ENCODE measurements around the gene WDFY4. TPM values are rescaled to one million over a fixed set of nuclear protein-coding genes. Genes with fewer than 3 reads are reported as not detected.
A peak's percentile ranks its signal among the peaks of the same experiment; 100 is the strongest.

Gene WDFY4
- total and polyA plus RNA-seq, 8 donors = 0.15 to 8.0 (median 2.7) TPM

- 50 to 81% (median 76%) methylated on average over 1 of the region's 1 CpG for WGBS, 5 donors
- intact Hi-C loops (cut with DNase I; ENCODE audit: low total_unique reads) = no loop called here
- no peak overlapping the region for H3K27ac ChIP-seq
- TF ChIP-seq CTCF (IDR thresholded peaks at IDR 0.05) (no peak), POLR2A (IDR thresholded peaks at IDR 0.05) (no peak), EP300 (IDR thresholded peaks at IDR 0.05) (no peak), POLR2AphosphoS5 (IDR thresholded peaks at IDR 0.05) (no peak)
- no peaks in the 10 kb centered on the region for H3K9me3 ChIP-seq
- no peak overlapping the region for H3K4me3 ChIP-seq
- no peaks in the 10 kb centered on the region for H3K4me1 ChIP-seq
- H3K27me3 ChIP-seq = no peaks in the 10 kb centered on the region
- DNase-seq = no peak
- H3K36me3 ChIP-seq = no peaks in the 10 kb centered on the region
Measured at GRCh38 chr10:48926255-48926654, 241.6 kb downstream of the WDFY4 start.

GRCh38 chr10:48926764-48927540 lies 242.3 kb downstream of the WDFY4 start:
- DNase-seq = peak in 1 of 2 donors; percentile 38
- Histone ChIP-seq H3K27ac (no peak overlapping the region), H3K4me1 (no peaks in the 10 kb centered on the region), H3K9me3 (no peaks in the 10 kb centered on the region), H3K4me3 (no peak overlapping the region), H3K36me3 (no peaks in the 10 kb centered on the region), H3K27me3 (no peaks in the 10 kb centered on the region)
- intact Hi-C loops (cut with DNase I; ENCODE audit: low total_unique reads) = no loop called here
- WGBS, 5 donors = 77 to 80% (median 79%) methylated on average over 13 of the region's 13 CpGs
- no peak for TF ChIP-seq CTCF (IDR thresholded peaks at IDR 0.05)
- TF ChIP-seq POLR2A (IDR thresholded peaks at IDR 0.05) = no peak
- no peak for TF ChIP-seq POLR2AphosphoS5 (IDR thresholded peaks at IDR 0.05)
- TF ChIP-seq EP300 (IDR thresholded peaks at IDR 0.05) = no peak

- Histone ChIP-seq H3K4me3 (no peak overlapping the region), H3K36me3 (no peaks in the 10 kb centered on the region), H3K27me3 (no peaks in the 10 kb centered on the region), H3K27ac (no peak overlapping the region), H3K4me1 (no peaks in the 10 kb centered on the region), H3K9me3 (no peaks in the 10 kb centered on the region)
- 64 to 77% (median 69%) methylated on average over 5 of the region's 5 CpGs for WGBS, 5 donors
- intact Hi-C loops (cut with DNase I; ENCODE audit: low total_unique reads) = no loop called here
- TF ChIP-seq POLR2AphosphoS5 (IDR thresholded peaks at IDR 0.05) = no peak
- no peak for DNase-seq
Measured at GRCh38 chr10:48929413-48929990, 244.8 kb downstream of the WDFY4 start.

GRCh38 chr10:48931188-48931587 lies 246.5 kb downstream of the WDFY4 start:
- Histone ChIP-seq H3K27ac (no peak overlapping the region), H3K27me3 (no peaks in the 10 kb centered on the region), H3K4me1 (no peaks in the 10 kb centered on the region), H3K36me3 (no peaks in the 10 kb centered on the region), H3K4me3 (no peak overlapping the region), H3K9me3 (no peaks in the 10 kb centered on the region)
- intact Hi-C loops (cut with DNase I; ENCODE audit: low total_unique reads) = no loop called here
- no peak for DNase-seq
- WGBS, 5 donors = 31 to 69% (median 51%) methylated on average over 4 of the region's 4 CpGs
- TF ChIP-seq CTCF (IDR thresholded peaks at IDR 0.05) (no peak), EP300 (IDR thresholded peaks at IDR 0.05) (no peak), POLR2AphosphoS5 (IDR thresholded peaks at IDR 0.05) (no peak), POLR2A (IDR thresholded peaks at IDR 0.05) (no peak)
